Stimulated activated CD8-positive, alpha-beta memory T cell treated with anti-CD3 and anti-CD28 coated beads, Interleukin-4, amount 100 ng/mL, for 4 hours (primary cell): ENCODE results near the gene PPM1E.
"Not testable (repeated sequence)": the region's sequence is repeated elsewhere in the genome, so short reads cannot be mapped to it uniquely, and the experiment has no call there.

ENCODE experiments used
- DNase-seq, 2 donors: peaks; one replicate each; pipeline ENCODE4 v3.0.0-alpha.2; 2020; ENCODE audit warnings: low read depth in 2 of 2, low spot score in 1 of 2

PPM1E gene

DNA sequence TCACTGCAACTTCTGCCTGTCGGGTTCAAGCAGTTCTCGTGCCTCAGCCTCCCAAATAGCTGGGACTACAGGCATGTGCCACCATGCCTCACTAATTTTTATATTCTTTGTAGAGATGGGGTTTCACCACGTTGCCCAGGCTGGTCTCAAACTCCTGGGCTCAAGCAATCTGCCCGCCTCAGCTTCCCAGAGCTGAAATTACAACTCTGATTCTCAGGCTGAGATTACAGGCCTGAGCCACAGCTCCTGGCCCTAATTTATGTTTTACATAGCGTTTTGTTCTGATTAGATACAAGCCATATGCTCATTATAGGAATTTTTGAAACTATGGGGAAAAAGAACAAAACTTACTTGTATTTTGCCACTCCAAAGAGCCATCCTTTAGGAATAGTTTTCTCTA is 22.8 kb downstream of the PPM1E start:
- DNase-seq = not testable (repeated sequence)

DNA sequence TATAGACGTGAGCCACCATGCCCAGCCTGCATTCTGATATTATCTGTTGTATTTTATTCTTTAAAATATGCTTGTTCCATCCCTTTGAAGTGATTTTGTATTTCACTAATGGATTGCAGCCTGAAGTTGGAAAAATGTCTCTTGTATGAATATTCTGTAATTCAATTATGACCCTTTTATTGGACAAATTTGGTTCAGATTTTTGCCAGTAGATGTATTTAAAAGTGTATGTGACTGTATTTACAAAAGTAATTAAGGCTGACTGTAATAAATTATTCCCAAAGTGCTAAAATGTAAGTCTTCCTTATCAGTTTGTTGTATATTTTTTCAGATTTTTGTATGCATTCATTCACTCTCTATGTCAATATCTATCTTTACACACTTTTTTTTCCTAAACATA is 23.8 kb downstream of the PPM1E start:
- DNase-seq = no peak

DNA sequence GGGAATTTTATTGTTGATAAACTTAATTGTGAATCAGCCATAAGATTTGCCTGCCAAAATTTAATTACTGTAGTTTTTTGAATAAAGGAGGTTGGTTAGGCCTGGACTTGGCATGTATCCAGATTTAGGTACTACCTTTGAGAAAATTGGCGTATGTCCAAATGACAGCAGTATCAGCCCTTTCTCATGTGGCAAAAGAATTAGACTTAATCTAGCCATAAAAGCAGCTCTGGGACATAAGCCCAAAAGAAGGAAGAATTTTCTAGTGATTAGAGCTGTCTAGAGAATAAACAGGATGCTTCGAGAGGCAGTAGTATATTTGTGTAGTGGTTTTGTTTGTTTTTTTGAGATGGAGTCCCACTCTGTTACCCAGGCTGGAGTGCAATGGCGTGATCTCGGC is 27.7 kb downstream of the PPM1E start:
- DNase-seq = no peak

DNA sequence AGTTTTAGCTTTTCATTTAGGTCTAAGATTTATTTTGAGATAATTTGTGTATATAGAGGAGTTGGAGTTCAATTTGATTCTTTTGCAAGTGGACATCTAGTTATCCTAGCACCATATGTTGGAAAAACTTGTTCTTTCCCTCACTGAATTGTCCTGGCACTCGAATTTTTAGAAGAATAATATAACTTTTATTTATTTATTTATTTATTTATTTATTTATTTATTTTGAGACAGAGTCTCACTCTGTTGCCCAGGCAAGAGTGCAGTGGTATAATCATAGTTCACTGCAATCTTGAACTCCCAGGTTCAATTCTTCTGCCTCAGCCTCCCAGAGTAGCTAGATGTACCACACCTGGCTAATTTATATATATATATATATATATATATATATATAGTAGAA is 29.4 kb downstream of the PPM1E start:
- DNase-seq = no peak

DNA sequence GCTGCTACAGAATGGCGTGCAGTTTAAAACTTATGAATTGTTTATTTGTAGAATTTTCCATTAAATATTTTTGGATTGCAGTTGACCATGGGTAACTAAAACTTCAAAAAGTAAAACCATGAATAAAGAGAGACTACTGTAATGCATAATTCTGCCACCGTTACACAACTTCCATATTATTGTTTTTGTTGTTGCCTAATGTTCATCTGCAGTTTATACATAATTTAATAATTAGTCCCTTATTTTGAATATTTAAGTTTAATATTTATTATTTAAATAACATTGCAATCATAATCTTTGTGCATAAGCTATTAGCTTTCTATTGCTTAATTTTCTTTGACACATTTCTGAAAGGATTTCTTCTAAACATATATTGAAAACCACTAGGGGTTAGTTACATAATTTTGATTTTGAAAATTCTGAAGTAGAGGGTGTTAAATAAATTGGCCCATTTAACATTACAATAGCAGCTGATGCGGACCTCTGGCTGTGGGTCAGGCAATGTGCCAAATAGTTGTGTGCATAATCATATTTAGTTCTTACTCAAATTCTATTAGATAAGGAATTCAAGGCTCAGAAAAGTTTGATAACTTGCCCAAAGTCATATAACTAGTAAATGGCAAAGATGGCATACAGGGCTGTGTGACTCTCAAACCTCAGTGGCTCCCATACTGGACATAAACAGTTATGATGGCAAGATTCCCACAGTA is 31.1 kb downstream of the PPM1E start:
- no peak for DNase-seq

DNA sequence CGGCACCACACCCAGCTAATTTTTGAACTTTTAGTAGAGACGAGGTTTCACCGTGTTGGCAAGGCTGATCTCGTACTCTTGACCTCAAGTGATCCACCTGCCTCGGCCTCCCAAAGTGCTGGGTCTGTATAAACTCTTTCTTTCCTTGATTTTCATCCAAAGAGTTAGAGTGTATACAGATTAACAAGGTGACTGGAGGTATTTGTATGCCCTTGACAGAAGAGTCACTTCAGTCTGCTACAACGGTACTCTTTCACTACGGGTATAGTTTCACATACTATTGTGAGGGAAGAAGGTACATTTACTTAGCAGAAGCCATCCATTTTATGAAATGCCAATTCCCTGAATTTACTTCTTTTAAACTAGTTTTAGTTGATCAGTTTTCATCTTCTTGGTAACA is 32.5 kb downstream of the PPM1E start:
- no peak for DNase-seq

DNA sequence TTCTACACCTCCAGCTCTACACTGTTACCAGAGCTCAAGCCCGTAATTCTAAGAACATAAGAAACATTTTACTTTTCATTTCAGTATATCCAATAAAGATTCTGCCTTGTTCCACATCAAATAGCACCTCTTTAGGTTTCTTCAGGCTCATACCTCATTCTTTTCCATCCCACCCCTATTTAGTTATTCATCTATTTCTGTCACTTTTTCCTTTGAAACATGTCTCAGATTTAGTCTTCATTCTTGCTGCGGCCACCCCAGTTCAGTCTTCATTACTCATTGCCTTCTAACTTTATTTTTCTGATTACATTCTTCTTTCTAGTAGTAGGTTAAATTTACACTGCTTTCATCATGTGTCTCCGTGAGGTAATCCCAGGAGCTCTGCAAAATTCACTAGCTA is 33.5 kb downstream of the PPM1E start:
- DNase-seq = no peak

DNA sequence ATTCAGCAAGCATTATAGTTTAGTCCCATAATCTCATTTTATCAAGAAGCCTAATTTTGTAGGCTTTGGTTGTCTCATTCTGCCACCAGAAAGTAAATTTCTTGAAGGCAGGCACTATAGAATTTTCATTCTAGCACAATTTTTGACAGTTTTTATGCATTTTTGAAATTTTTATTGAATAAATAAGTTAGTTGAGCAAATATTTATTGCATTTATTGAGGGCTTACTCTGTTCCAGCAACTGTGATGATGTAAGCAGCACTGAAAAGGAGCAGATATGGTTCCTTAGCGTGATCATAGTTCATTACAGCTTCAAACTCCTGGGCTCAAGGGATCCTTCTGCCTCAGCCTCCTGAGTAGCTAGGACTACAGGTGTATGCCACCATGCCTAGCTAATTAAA is 34.2 kb downstream of the PPM1E start:
- DNase-seq = no peak

DNA sequence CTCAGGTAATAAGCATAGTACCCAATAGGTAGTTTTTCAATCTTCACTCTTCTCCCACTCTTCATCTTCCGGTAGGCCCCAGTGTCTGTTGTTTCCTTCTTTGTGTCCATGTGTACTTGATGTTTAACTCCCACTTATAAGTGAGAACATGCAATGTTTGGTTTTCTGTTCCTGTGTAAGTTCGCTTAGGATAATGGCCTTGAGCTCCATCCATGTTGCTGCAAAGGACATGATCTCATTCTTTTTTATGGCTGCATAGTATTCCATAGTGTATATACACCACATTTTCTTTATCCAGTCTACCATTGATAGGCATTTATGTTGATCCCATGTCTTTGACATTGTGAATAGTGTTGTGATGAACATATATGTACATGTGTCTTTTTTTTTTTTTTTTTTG is 38.9 kb downstream of the PPM1E start:
- not testable (repeated sequence) for DNase-seq

DNA sequence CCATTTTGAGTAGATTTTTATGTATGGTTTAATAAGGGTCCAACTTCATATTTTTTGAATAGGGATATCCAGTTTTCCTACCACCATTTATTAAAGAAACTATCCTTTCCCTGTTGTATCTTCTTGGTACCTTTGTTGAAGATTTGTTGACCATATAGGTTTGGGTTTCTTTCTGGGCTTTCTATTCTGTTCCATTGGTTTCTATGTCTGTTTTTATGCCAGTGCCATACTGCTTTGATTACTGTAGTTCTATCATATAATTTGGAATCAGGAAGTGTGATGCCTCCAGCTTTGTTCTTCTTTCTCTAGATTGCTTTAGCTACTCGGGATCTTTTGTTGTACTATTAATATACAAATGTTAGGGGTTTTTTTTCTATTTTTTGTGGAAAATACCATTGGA is 46.5 kb downstream of the PPM1E start:
- no peak for DNase-seq

DNA sequence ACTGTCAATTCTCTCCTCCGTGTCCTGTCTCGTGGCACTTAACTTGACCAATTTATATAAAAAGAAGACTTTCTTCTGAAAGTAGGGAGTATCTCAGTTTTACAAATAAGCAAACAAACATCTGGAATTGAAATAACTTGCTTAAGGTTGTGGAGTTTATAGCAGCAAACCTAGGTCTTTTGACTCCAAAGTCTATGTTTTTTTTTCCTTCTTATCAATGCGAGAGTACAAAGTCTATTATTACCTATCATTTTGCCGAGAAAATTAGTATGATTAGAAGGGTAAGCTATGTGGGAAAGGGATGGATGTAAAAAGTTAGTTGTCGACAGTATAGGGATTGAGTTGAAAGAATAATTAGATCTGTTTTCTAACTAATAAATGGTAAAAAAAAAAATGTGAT is 50.4 kb downstream of the PPM1E start:
- DNase-seq = no peak

DNA sequence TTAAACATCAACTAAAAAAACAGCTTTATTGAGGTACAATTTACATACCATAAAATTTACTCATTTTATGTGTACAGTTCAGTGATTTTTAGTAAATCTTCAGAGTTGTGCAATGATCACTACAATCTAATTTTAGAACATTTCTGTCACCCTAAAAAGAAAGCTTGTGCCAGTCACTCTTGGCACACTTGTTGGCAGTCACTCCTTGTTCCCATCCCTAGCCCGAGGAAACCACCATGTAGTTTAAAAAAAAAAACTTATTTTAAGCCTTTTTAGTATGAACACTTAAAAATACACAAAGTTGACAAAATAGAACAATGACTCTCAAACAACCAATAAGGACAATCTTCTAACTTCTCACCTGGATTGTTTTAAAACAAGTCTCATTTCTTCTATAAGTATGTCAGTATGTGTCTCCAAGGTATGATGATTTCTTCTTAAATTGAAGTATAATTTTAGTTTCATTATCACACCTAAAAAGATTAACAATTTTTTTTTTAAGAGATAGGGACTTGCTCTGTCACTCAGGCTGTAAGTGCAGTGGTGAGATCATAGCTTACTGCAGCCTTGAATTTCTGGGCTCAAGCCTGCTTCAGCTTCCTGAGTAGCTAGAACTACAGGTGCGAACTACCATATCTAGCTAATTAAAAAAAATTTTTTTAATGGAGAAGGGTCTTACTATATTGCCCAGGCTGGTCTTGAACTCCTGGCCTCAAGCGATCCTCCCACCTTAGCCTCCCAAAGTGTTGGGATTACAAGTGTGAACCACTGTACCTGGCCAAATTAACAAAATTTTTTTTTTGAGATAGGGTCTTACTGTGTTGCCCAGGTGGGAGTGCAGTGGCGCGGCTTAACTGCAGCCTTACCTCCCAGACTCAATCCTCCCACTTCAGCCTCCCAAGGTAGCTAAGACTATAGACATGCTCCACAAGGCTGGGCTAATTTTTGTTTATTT is 53.2 kb downstream of the PPM1E start:
- no peak for DNase-seq

DNA sequence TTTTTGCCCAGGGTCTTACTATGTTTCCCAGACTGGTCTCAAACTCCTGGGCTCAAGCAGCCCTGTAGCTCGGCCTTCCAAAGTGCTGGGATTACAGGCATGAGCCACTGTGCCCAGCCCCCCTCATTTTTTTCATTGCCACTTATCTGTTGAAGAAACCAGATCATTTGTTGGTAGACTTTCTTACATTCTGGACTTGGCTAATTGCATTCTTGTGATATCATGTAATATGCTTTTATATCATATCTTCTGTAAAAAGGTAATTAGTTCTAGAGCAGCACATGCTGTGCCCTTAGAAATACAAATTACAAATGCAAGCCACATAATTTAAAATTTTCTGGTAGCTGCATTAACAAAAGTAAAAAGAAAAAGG is 53.9 kb downstream of the PPM1E start:
- no peak for DNase-seq

DNA sequence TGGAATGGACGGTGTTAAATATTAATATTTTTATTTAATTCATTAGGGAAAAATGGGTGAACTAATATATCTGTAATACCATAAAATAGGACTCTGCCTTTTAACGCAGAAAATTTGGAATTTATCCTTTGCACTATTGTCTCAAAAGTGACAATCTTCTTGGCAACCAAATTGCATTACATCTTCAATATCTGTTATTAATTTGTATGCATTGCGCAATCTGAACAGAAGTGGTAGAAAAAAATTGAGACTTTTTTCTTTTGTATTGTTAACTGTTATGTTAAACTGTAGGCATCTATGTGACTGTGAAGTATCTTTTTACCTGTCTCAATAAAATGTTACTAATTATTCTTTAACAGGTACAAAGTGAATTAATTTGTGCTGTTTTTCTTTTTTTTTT is 55.6 kb downstream of the PPM1E start:
- DNase-seq = no peak

DNA sequence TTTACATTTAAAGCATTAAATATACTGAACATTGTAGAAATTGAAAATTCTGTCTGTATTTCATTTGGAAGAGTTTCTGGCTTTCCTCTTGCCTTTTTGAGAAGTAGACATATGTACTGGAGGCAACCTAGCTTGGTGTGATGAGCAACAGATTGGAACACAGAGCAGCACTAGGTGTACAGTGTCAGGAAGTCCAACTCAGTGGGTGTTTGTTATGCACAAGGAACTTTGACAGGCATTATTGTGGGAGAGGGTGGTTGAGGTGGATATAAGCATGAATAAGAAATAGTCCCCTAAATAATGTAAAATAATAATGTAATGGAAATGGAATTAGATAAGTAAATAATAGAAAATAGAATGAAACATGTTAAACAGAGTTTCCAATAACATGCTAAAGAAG is 58.1 kb downstream of the PPM1E start:
- no peak for DNase-seq

DNA sequence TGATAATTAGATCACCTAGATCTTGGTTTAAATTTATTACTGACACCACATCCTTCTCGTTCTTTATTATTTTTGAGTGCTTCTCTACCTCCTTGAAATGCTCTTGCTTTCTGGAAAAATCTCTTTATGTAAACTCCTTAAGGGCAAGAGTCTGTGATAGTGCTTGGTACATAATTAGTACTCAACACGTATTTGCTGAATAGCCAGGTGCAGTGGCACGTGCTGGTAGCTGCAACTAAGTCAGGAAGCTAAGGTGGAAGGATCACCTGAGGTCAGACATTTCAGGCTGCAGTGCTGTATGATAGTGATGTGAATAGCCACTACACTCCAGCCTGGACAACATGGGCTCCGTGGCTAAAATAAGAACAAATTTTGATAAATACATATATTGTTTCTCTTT is 63.0 kb downstream of the PPM1E start:
- DNase-seq = no peak

DNA sequence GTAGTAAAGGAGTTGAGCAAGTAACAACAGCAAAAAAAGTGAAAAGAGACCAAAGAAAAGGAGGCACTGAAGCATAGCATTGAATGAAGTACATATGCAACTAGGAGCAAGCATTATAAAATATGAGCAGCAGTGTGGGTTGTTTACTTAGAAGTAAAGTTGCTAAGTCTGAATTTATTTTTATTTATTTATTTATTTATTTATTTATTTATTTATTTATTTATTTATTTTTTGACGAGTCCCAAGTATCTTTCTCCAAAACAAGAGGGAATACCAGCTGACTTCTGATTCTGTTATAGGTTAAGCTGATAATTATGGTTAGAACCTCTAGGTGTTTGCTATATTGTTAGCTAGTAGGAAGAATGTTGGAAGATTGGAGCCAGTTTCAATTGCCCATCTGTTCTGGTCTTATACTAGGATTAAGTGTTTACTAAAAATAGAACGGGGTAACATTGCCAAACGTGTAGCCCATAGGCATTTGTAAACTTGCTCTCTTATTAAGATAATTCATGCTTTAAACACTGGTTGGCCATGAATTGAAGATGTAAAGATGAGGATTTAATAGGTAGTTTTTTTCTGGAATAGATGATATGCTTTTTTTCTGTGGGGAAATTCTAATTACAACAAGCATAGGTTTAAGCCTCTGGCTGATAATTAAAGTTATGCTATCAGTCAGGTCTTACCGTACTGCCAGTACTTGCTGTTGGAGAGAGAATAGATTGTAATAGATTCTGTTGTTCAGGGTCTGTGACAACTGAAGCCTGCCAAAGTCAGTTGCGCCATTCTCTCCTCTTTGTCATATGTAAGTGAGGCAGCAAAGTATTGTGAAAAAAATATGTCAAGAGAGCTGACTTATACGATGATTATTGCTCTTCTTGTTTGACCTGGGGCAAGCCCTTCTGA is 66.7 kb downstream of the PPM1E start:
- DNase-seq = no peak

DNA sequence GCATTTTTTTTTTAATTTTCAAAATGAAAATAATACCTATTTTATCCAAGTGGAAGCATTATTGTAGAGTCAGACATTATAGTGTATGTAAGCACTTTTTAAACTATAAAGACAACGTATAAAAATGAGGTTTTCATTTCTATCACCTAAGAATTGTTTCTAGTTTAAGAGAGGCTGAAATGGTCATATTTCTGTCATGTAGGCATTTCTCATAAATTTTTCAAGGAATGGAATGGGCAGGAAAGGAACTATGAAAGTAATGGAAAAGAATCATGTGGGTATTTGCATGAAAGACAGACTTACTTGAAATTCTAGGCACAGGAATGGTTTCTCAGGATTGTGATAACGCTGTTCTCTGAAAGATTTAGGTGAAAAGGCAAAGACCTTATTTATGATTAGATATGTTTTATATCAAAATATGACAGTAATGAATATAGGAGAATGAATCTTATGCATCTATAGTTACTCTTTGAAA is 67.4 kb downstream of the PPM1E start:
- DNase-seq = no peak

DNA sequence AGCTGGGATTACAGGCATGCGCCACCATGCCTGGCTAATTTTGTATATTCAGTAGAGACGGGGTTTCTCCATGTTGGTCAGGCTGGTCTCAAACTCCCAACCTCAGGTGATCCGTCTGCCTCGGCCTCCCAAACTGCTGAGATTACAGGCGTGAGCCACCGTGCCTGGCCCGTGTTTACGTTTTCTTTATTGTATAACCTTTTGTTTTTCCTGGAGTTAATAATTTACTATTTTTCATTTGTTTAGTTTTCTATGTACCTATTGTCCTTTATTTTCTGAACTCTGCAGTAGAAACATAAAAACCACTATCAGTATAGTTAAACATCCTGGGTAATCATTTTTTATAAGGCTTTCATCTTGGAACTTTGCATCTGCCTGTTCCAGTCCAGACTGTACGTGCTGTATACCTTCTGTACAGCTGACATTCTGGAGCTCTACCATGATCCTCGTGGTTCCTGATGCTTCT is 73.6 kb downstream of the PPM1E start:
- no peak for DNase-seq

DNA sequence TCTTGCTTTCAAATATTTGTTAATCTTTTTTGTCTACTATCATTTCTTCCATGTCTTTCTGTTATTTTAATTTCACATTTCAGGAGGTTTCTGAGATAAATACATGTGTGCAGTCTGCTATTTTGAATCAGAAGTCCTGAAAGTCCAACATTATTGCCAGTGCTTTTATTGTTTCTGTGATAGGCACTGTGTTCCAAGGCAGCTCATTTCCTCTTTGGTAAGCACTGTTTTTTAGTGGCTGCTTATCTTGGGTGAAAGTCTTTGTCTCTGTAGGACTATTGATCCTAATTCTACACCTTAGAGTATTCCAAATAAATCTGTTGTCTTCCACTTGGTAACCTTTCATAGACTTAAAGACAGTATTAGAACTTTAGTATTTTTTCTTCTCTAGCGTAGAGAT is 76.1 kb downstream of the PPM1E start:
- DNase-seq = no peak

DNA sequence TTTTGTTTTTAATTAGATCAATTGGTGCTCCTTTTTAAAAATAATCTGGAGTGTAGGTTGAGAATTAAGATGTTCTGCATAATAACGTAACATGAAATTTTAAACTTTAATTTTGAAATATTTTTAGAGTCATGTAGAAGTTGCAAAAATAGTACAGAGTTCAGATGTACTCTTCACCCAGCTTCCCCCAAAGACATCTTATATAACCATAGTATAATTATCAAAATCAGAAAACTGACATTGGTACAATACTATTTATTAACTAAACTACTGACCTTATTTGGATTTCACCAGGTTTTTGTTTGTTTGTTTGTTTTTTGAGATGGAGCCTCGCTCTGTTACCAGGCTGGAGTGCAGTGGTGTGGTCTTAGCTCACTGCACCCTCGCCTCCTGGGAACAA is 76.9 kb downstream of the PPM1E start:
- DNase-seq = no peak
